H1 (cell line): ENCODE results near the gene PLK1. TPM values are rescaled to one million over a fixed set of nuclear protein-coding genes. Genes with fewer than 3 reads are reported as not detected.

Source experiments
- ASH2L ChIP-seq: fragments of 200-600, 300-600 bp; sonication (generic); IDR thresholded peaks from one replicate; pipeline ENCODE4 v1.7.1; 2017; ENCODE audit warnings: low read length
- CHD1 ChIP-seq: IDR thresholded peaks from 2 replicates; pipeline ENCODE4 v1.6.1; 2012; ENCODE audit warnings: low read depth, low read length, improper control_type of control experiment
- EGR1 ChIP-seq: IDR thresholded peaks from 2 replicates; pipeline ENCODE4 v1.6.1; 2011; ENCODE audit warnings: low read depth, low read length, borderline replicate concordance
- PHF8 ChIP-seq: fragments of 200-600 bp; sonication (generic); conservative IDR thresholded peaks from 2 replicates; pipeline ENCODE4 v1.7.1; 2012; ENCODE audit warnings: low read depth, mild to moderate bottlenecking, inconsistent platforms, low read length, moderate library complexity
- POLR2A ChIP-seq, 2 experiments: IDR thresholded peaks; 1 replicate in 1 of 2; 2 replicates in 1 of 2; pipeline ENCODE4 v1.6.1; 2011; ENCODE audit warnings: low read depth in 2 of 2, low read length in 2 of 2, mild to moderate bottlenecking in 2 of 2; ENCODE audit errors: control extremely low read depth in 1 of 2
- RBBP5 ChIP-seq: IDR thresholded peaks from 2 replicates; pipeline ENCODE4 v1.7.1; 2012; ENCODE audit warnings: low read depth, mild to moderate bottlenecking, inconsistent platforms, low read length, moderate library complexity, borderline replicate concordance
- RFX5 ChIP-seq: IDR thresholded peaks from 2 replicates; pipeline ENCODE4 v1.6.1; 2011; ENCODE audit warnings: low read depth, low read length, improper control_type of control experiment, borderline replicate concordance
- SIN3A ChIP-seq, 2 experiments: IDR thresholded peaks in 1 of 2; conservative IDR thresholded peaks in 1 of 2; 2 replicates each; pipeline ENCODE4 v1.6.1; 2011 to 2012; ENCODE audit warnings: low read length in 2 of 2, improper control_type of control experiment in 1 of 2, low read depth in 1 of 2, mild to moderate bottlenecking in 1 of 2
- SIX5 ChIP-seq: IDR thresholded peaks from 2 replicates; pipeline ENCODE4 v1.6.1; 2011; ENCODE audit warnings: mild to moderate bottlenecking, low read depth, low read length
- SP2 ChIP-seq: IDR thresholded peaks from 2 replicates; pipeline ENCODE4 v1.6.1; 2012; ENCODE audit warnings: mild to moderate bottlenecking, low read length, inconsistent platforms
- SRF ChIP-seq: IDR thresholded peaks from 2 replicates; pipeline ENCODE4 v1.6.1; 2011; ENCODE audit warnings: mild to moderate bottlenecking, low read depth, low read length, moderate library complexity
- TAF1 ChIP-seq: IDR thresholded peaks from 2 replicates; pipeline ENCODE4 v1.6.1; 2011; ENCODE audit warnings: mild to moderate bottlenecking, low read depth, low read length
- TBP ChIP-seq: IDR thresholded peaks from 2 replicates; pipeline ENCODE4 v1.6.1; 2011; ENCODE audit warnings: low read depth, low read length, improper control_type of control experiment
- YY1 ChIP-seq: IDR thresholded peaks from 2 replicates; pipeline ENCODE4 v1.6.1; 2011; ENCODE audit warnings: low read depth, mild to moderate bottlenecking, low read length
- polyA plus RNA-seq, 7 experiments: library from polyadenylated mRNA; depleted of rRNA in 3 of 7; stranded (reverse) in 5 of 7; unstranded in 2 of 7; fragments of >200 nt in 5 of 7; fragments of 200-250 nt in 2 of 7; gene quantifications; 1 replicate in 5 of 7; 2 replicates in 1 of 7; 4 replicates in 1 of 7; pipeline versions ENCODE4 v1.2.1 to v1.2.3, GENCODE V29; 2011 to 2013; ENCODE audit warnings: missing spikeins in 2 of 7, mixed read lengths in 2 of 7
- total RNA-seq: library from RNA; stranded (reverse); fragmentation: NEBNext Ultra II Directional; extraction: Animal tissue kit (Norgen Biotek cat#: 25700); gene quantifications from 2 replicates; pipeline ENCODE4 v1.2.1, GENCODE V29; 2021
- TF ChIP-seq, protein P1 (sequence below): IDR thresholded peaks from 2 replicates; pipeline ENCODE4 v1.6.1; 2011; ENCODE audit warnings: low read length, improper control_type of control experiment
- TF ChIP-seq, protein P2 (sequence below): IDR thresholded peaks from 2 replicates; pipeline ENCODE4 v1.6.1; 2012; ENCODE audit warnings: low read length, inconsistent platforms
- TF ChIP-seq, protein P3 (sequence below): IDR thresholded peaks from 2 replicates; pipeline ENCODE4 v1.6.1; 2012; ENCODE audit warnings: inconsistent platforms
- TF ChIP-seq, protein P4 (sequence below), 3 experiments: IDR thresholded peaks; 1 replicate in 2 of 3; 2 replicates in 1 of 3; pipeline versions ENCODE4 v1.5.1 to v1.6.1; 2011; ENCODE audit warnings: low read length in 3 of 3, mild to moderate bottlenecking in 3 of 3, inconsistent platforms in 2 of 3, low read depth in 1 of 3, moderate library complexity in 1 of 3; ENCODE audit not compliant: insufficient read depth in 1 of 3; ENCODE audit errors: control extremely low read depth in 1 of 3

The PLK1 gene
- total and polyA plus RNA-seq, 2 of the 8 experiments (the other 6 are each of a cell fraction or from before 2014, with no cell fraction given): 127 to 139 TPM

DNA sequence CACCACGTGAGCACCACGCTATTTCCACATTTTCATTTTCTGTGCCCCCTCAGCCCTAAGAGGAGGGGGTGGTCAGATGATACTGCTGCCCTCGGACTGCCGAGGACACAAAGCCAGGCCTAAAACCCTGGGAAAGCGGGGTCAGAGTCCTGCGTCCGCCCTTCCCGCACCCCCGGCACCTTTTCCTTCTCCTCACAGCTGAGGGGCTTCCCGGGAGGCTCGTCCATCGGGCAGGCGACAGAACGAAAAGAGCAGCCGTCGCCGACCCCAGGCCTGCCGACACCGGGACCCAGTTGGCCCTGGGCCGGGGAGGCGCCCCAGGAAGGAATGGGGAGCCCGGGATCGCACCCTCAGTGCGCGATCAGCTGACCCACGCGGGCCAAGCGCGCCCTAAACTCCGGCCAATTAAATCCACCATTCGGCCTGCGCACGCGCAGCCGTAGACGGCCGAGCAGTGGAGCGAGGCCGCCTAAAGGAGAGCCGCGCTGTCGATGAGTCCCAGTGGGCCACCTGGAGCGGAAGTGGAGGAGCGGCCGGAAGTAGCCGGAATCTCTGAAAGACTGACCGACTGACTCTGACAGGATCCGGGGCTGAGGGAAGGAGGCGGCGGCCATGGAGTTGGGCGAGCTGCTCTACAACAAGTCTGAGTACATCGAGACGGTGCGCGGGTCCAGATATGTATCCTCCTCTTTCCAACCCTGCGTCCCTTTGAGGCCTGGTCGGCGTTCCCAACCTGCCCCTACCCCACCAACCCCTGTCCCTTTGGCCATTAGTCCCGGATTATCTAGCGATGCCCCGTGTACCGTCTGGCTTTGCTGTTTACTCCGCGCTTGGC lies 37.5 kb upstream of the PLK1 start, which contains the start of the genes DCTN5 and PALB2 (continued):
- TF ChIP-seq, protein P1, sequence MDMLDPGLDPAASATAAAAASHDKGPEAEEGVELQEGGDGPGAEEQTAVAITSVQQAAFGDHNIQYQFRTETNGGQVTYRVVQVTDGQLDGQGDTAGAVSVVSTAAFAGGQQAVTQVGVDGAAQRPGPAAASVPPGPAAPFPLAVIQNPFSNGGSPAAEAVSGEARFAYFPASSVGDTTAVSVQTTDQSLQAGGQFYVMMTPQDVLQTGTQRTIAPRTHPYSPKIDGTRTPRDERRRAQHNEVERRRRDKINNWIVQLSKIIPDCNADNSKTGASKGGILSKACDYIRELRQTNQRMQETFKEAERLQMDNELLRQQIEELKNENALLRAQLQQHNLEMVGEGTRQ: peak; percentile 77
- TF ChIP-seq SRF (peak; percentile 97), CHD1 (no peak; the same call in 1 of the 2 replicates), SIX5 (peak; percentile 12; the same call in 1 of the 2 replicates), TAF1 (peak; percentile 92), EGR1 (peak; percentile 35; the same call in 1 of the 2 replicates), TBP (peak; percentile 69), YY1 (peak; percentile 88), SIN3A (conservative IDR thresholded peaks at IDR 0.05 in 1 of 2, IDR thresholded peaks at IDR 0.05 in 1 of 2; ENCODE audit: low read depth in 1 of 2, low read length in 2 of 2) (peak; percentile 93 to 96), POLR2A (IDR thresholded peaks at IDR 0.05; ENCODE audit: control extremely low read depth in 1 of 2, low read depth in 2 of 2, low read length in 2 of 2) (peak; percentile 73 to 86), ASH2L (peak; percentile 56), PHF8 (peak; percentile 97), RBBP5 (no peak), SP2 (no peak), RFX5 (0 out of 2 replicates have a peak, but pooled peaks have one; percentile 5)
- TF ChIP-seq, protein P2, sequence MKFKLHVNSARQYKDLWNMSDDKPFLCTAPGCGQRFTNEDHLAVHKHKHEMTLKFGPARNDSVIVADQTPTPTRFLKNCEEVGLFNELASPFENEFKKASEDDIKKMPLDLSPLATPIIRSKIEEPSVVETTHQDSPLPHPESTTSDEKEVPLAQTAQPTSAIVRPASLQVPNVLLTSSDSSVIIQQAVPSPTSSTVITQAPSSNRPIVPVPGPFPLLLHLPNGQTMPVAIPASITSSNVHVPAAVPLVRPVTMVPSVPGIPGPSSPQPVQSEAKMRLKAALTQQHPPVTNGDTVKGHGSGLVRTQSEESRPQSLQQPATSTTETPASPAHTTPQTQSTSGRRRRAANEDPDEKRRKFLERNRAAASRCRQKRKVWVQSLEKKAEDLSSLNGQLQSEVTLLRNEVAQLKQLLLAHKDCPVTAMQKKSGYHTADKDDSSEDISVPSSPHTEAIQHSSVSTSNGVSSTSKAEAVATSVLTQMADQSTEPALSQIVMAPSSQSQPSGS: no peak
- TF ChIP-seq, protein P3, sequence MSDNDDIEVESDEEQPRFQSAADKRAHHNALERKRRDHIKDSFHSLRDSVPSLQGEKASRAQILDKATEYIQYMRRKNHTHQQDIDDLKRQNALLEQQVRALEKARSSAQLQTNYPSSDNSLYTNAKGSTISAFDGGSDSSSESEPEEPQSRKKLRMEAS: peak; percentile 88
- TF ChIP-seq, protein P4, sequence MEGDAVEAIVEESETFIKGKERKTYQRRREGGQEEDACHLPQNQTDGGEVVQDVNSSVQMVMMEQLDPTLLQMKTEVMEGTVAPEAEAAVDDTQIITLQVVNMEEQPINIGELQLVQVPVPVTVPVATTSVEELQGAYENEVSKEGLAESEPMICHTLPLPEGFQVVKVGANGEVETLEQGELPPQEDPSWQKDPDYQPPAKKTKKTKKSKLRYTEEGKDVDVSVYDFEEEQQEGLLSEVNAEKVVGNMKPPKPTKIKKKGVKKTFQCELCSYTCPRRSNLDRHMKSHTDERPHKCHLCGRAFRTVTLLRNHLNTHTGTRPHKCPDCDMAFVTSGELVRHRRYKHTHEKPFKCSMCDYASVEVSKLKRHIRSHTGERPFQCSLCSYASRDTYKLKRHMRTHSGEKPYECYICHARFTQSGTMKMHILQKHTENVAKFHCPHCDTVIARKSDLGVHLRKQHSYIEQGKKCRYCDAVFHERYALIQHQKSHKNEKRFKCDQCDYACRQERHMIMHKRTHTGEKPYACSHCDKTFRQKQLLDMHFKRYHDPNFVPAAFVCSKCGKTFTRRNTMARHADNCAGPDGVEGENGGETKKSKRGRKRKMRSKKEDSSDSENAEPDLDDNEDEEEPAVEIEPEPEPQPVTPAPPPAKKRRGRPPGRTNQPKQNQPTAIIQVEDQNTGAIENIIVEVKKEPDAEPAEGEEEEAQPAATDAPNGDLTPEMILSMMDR (IDR thresholded peaks at IDR 0.05; ENCODE audit: control extremely low read depth in 1 of 3, insufficient read depth in 1 of 3, low read depth in 1 of 3, low read length in 3 of 3): peak in 1 of 3 experiments; percentile 10; a peak in 1 of 4 replicates
